GM06990 (cell line): ENCODE measurements around the gene SH3BGRL2.

ENCODE experiments used
- DNase-seq: peaks from one replicate; pipeline ENCODE4 v3.0.0-alpha.2; 2011; ENCODE audit not compliant: insufficient read length; ENCODE audit errors: extremely low read depth
- H3K27me3 ChIP-seq: replicated peaks from 2 replicates; pipeline ENCODE4 v1.6.0; 2011; ENCODE audit warnings: low read length; ENCODE audit not compliant: control insufficient read depth, insufficient read depth
- H3K36me3 ChIP-seq: 2 replicates; pipeline ENCODE4 v1.5.1; 2011; ENCODE audit warnings: low read length; ENCODE audit not compliant: control insufficient read depth, insufficient read depth
- H3K4me3 ChIP-seq: replicated peaks from 2 replicates; pipeline ENCODE4 v1.5.1; 2011; ENCODE audit warnings: low read depth, mild to moderate bottlenecking, control low read depth, low read length
- CTCF ChIP-seq: IDR thresholded peaks from 2 replicates; pipeline ENCODE4 v1.5.1; 2011; ENCODE audit warnings: low read length, control low read depth, mild to moderate bottlenecking, inconsistent platforms; ENCODE audit not compliant: insufficient read depth, poor library complexity, severe bottlenecking

The SH3BGRL2 gene

GRCh38 chr6:79630883-79631692 is at the start of gene SH3BGRL2:
Gene SH3BGRL2, plus strand, starts transcription at chr6:79631329. Its CDS starts 133 bp downstream, at chr6:79631462.
- Histone ChIP-seq H3K27me3 (peaks cover 1% of the 10 kb centered on the region; the same call in 1 of the 2 replicates), H3K4me3 (peak within 1 kb of the TSS; percentile 63), H3K36me3 (no peaks in the 10 kb centered on the region)
- TF ChIP-seq CTCF, result no peak
- peak; percentile 41 for DNase-seq

DNA sequence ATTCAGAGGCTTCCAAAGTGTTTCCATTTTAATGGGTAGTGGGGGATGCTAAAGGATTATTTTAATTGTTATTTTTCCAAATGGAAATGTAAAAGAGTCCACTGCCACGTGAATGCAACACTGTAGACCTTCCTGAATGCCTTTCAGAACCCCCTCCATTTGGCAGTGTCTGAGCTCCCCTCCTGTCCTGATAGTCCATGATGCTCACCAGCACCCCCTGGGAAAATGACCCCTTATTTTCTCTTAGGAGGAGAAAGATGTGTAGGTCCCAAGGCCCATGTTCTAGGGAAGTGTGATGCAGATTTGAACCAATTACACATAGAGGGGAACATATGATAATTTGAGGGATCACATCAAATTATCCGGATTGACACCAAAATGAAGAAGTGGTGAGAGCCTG is 46.8 kb upstream of the SH3BGRL2 start:
- DNase-seq, result no peak
- H3K4me3 ChIP-seq, result no peak overlapping the region
- H3K27me3 ChIP-seq, result no peaks in the 10 kb centered on the region
- H3K36me3 ChIP-seq, result no peaks in the 10 kb centered on the region
- no peak for TF ChIP-seq CTCF

DNA sequence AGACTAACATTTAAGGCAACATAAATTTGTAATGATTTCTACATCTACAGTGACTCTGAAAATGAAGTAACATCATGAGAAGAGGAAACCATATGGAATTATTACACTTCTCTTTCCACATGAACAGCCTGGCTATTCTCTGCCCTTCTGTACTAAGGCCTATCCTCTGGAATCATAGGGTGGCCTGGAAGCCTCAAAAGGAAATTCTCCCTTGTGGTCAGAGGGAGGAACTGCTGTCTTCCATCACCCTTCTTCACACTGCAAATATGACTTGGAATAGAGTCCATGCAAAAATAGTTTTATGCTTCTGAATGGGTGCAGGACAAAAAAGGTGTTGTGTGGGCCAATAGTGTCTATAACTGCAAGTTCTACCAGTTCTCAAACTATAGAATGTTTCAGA is 44.6 kb upstream of the SH3BGRL2 start:
- peak; percentile 31 for TF ChIP-seq CTCF
- Histone ChIP-seq H3K4me3 (no peak overlapping the region), H3K36me3 (no peaks in the 10 kb centered on the region), H3K27me3 (no peaks in the 10 kb centered on the region)
- no peak for DNase-seq

DNA sequence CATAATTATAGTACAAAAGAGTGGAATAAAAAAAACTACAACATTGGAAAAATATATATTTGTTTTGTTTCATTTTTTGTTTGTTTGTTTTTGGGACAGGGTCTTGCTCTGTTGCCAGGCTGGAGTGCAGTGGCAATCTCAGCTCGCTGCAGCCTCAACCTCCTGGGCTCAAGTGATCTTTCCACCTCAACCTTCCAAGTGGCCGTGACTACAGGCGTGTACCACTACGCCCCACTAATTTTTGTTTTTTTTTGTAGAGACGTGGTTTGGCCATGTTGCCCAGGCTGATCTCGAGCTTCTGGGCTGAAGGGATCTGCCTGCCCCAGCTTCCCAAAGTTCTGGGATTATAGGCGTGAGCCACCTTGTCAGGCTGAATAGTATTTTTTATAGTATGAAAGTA is 41.4 kb upstream of the SH3BGRL2 start:
- Histone ChIP-seq H3K36me3 (no peaks in the 10 kb centered on the region), H3K4me3 (no peak overlapping the region), H3K27me3 (no peaks in the 10 kb centered on the region)
- DNase-seq, result no peak
- no peak for TF ChIP-seq CTCF

DNA sequence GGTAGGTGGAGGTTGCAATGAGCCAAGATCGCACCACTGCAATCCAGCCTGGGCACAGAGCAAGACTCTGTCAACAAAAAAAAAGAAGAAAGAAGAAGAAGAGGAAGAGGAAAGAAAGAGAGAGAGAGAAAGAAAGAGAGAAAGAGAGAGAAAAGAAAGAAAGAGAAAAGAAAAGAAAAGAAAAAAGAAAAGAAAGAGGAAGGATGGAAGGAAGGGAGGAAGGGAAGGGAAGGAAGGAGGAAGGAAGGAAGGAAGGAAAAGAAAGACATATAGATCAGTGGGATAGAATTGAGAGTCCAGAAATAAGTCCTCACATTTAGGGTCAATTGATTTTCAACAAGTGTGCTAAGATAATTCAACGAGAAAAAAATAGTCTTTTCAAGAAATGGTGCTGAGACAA is 34.0 kb upstream of the SH3BGRL2 start:
- Histone ChIP-seq H3K27me3 (no peaks in the 10 kb centered on the region), H3K36me3 (no peaks in the 10 kb centered on the region), H3K4me3 (no peak overlapping the region)
- no peak for DNase-seq
- no peak for TF ChIP-seq CTCF
